ENCODE data around the gene GRAMD1A. TPM values are rescaled to one million over a fixed set of nuclear protein-coding genes. Genes with fewer than 3 reads are reported as not detected.
"Not testable (repeated sequence)": the region's sequence is repeated elsewhere in the genome, so short reads cannot be mapped to it uniquely, and the experiment has no call there.

GRAMD1A gene
- total RNA-seq, 1 donor from 2014 or later, result 88.0 TPM

DNA sequence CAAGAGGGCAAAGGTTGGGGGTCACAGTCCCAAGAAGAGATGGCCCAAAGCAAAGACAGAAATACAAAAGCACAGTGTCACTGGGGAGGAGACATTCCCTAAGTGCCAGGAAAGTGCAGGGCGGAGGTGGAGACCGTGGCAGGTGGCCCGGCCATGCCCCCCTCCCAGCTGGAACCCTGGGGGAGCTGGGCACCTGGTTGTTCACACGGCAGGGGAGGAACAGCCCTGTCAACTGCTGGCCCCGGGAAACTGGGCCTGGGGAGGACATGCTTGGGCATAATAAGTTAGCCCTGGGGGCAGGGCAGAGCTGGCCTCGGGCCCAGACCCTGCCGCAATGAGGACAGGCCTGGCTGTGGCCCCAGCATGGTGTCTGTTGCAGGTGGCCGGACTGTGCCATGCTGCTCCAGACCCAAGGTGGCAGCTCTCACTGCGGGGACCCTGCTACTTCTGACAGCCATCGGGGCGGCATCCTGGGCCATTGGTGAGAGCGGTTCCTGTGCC is 48.8 kb downstream of the GRAMD1A start:
- no peak for DNase-seq (ENCODE audit: low read depth)
- no peak overlapping the region for H3K4me3 ChIP-seq (ENCODE audit: low read depth, low read length)
- no peaks in the 10 kb centered on the region for H3K36me3 ChIP-seq (ENCODE audit: control insufficient read depth, insufficient read depth, low read length)
- TF ChIP-seq, protein P1, sequence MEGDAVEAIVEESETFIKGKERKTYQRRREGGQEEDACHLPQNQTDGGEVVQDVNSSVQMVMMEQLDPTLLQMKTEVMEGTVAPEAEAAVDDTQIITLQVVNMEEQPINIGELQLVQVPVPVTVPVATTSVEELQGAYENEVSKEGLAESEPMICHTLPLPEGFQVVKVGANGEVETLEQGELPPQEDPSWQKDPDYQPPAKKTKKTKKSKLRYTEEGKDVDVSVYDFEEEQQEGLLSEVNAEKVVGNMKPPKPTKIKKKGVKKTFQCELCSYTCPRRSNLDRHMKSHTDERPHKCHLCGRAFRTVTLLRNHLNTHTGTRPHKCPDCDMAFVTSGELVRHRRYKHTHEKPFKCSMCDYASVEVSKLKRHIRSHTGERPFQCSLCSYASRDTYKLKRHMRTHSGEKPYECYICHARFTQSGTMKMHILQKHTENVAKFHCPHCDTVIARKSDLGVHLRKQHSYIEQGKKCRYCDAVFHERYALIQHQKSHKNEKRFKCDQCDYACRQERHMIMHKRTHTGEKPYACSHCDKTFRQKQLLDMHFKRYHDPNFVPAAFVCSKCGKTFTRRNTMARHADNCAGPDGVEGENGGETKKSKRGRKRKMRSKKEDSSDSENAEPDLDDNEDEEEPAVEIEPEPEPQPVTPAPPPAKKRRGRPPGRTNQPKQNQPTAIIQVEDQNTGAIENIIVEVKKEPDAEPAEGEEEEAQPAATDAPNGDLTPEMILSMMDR (IDR thresholded peaks at IDR 0.05; ENCODE audit: insufficient read depth, low read length, poor library complexity, severe bottlenecking), result no peak
- peaks cover 7% of the 10 kb centered on the region for H3K27me3 ChIP-seq (ENCODE audit: control insufficient read depth, insufficient read depth, low read length)

DNA sequence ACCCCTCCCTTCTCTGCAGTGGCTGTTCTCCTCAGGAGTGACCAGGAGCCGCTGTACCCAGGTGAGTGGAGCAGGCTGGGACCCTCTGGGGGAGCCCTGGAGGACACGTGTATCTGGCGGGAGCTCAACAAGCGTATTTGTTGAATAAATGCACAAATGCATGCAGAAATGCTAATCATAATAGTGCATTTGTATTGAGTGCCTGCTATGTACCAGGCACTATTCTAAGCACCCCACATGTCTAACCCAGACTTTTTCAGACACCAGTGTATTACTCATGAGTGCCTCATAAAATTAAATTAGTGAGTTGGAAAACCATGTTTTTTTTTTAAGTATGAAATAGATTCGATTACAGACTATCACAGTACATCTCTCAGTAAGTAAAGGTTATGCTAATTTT is 49.3 kb downstream of the GRAMD1A start:
- Histone ChIP-seq H3K36me3 (ENCODE audit: control insufficient read depth, insufficient read depth, low read length) (no peaks in the 10 kb centered on the region), H3K4me3 (ENCODE audit: low read depth, low read length) (no peak overlapping the region), H3K27me3 (ENCODE audit: control insufficient read depth, insufficient read depth, low read length) (peaks cover 7% of the 10 kb centered on the region)
- TF ChIP-seq, protein P1 (IDR thresholded peaks at IDR 0.05; ENCODE audit: insufficient read depth, low read length, poor library complexity, severe bottlenecking), result no peak
- DNase-seq (ENCODE audit: low read depth), result no peak

DNA sequence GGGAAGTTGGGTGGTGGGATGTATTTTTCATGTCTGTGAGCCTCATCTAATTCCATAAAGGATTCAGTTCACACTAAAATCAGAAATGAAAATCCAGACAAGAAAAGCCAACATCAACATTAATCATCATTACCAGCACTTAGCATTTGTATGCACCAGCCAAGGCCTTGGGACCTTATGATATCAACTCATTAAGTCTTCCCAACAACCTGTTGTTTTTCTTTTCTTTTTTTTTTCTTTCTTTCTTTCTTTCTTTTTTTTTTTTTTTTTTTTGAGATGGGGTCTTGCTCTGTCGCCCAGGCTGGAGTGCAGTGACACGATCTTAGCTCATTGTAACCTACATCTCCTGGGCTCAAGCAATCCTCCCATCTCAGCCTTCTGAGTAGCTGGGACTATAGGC is 50.5 kb downstream of the GRAMD1A start:
- not testable (repeated sequence) for H3K27me3 ChIP-seq (ENCODE audit: control insufficient read depth, insufficient read depth, low read length); DNase-seq (ENCODE audit: low read depth); H3K4me3 ChIP-seq (ENCODE audit: low read depth, low read length); H3K36me3 ChIP-seq (ENCODE audit: control insufficient read depth, insufficient read depth, low read length)

DNA sequence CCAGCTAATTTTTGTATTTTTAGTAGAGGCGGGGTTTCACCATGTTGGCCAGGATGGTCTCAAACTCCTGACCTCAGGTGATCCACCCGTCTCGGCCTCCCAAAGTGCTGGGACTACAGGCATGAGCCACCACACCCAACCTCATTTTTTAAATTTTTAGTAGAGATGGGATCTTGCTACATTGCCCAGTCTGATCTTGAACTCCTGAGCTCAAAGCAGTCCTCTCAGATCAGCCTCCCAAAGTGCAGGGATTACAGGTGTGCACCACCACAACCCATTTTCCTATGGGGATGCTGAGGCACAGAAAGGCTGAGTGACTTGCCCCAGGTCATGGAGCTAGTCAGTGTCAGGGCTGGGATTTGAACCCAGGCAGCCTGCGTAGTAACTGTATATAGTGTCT is 51.1 kb downstream of the GRAMD1A start:
- H3K36me3 ChIP-seq (ENCODE audit: control insufficient read depth, insufficient read depth, low read length); H3K4me3 ChIP-seq (ENCODE audit: low read depth, low read length); DNase-seq (ENCODE audit: low read depth): not testable (repeated sequence)
- peaks cover 13% of the 10 kb centered on the region for H3K27me3 ChIP-seq (ENCODE audit: control insufficient read depth, insufficient read depth, low read length)

DNA sequence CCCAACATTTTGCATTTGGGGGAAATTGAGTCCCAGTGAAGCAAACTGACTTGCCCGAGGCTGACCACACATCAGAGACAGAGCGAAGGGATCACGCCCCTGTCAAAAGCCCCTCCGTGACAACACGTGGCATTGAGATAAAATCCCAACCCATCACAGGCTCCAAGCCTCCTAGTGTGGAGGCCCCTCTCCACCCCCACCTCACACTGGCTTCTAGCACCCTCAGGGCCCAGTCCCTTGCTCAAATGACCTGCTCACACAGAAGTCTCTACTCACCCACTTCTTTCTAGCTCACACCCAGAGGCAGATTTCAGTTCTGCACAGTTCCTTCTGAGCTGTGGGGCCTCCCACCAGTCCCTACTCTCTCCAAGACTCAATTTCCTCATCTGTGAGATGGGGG is 51.7 kb downstream of the GRAMD1A start:
- TF ChIP-seq, protein P1 (IDR thresholded peaks at IDR 0.05; ENCODE audit: insufficient read depth, low read length, poor library complexity, severe bottlenecking), result no peak
- no peak overlapping the region for H3K4me3 ChIP-seq (ENCODE audit: low read depth, low read length)
- peaks cover 17% of the 10 kb centered on the region for H3K27me3 ChIP-seq (ENCODE audit: control insufficient read depth, insufficient read depth, low read length)
- DNase-seq (ENCODE audit: low read depth), result no peak
- no peaks in the 10 kb centered on the region for H3K36me3 ChIP-seq (ENCODE audit: control insufficient read depth, insufficient read depth, low read length)

DNA sequence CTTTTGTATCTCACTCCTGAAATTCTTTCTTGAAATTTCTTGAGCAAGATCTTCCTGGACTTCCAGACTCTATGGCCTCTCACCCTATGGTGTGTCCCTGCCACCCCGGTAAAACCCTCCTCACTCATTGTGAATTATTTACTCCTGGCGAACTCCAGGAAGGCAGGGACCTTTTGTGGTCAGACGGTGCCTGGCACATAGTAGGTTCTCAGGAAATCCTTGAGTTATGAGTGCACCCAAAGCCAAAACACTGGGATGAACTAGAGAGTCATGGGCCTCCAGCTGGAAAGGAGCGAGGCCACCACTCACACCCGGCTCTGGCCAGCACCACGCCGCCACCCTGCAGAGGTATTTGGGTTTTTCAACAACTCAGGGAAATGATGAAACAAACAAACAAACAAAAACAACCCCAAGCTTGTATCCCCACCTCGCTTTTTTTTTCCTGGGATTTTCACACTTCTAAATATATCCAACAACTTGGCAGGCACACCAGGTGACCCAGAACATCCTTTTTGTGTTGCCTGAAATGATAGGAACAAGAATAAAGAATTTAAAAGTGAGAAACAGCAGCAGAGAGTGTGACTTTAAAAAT is 52.6 kb downstream of the GRAMD1A start:
- H3K36me3 ChIP-seq (ENCODE audit: control insufficient read depth, insufficient read depth, low read length), result no peaks in the 10 kb centered on the region
- TF ChIP-seq, protein P1 (IDR thresholded peaks at IDR 0.05; ENCODE audit: insufficient read depth, low read length, poor library complexity, severe bottlenecking), result no peak
- no peak for DNase-seq (ENCODE audit: low read depth)

DNA sequence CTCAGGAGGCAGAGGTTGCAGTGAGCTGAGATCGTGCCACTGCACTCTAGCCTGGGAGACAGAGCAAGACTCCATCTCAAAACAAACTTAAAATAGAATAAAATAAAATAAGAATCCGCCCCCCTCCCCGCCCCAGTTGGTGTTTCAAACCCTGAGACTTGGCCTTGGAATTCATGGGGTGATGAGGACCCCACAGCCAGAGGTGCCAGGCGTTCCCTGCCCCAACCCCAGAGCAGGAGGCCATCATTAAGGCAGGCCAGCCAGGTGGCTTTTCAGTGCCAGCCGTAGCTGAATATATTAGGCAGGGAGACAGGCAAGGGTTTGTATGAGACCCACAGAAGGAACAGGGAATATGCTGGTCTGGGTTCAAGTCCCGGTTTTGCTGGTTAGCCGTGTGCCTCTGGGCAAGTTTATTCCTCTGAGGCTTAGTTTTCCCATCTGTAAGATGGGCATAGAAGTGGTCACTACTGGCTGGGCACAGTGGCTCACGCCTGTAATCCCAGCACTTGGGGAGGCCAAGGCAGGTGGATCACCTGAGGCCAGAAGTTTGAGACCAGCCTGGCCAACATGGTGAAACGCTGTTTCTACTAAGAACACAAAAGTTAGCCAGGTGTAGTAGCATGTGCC is 53.7 kb downstream of the GRAMD1A start:
- DNase-seq (ENCODE audit: low read depth), result no peak
- TF ChIP-seq, protein P1 (IDR thresholded peaks at IDR 0.05; ENCODE audit: insufficient read depth, low read length, poor library complexity, severe bottlenecking), result no peak
- peaks cover 15% of the 10 kb centered on the region for H3K27me3 ChIP-seq (ENCODE audit: control insufficient read depth, insufficient read depth, low read length)

More for the DNA sequence above, 52.6 kb downstream of the GRAMD1A start:
- Histone ChIP-seq H3K4me3 (ENCODE audit: low read depth, low read length) (no peak overlapping the region), H3K27me3 (ENCODE audit: control insufficient read depth, insufficient read depth, low read length) (peaks cover 17% of the 10 kb centered on the region)

More for the DNA sequence above, 53.7 kb downstream of the GRAMD1A start:
- Histone ChIP-seq H3K36me3 (ENCODE audit: control insufficient read depth, insufficient read depth, low read length) (no peaks in the 10 kb centered on the region), H3K4me3 (ENCODE audit: low read depth, low read length) (no peak overlapping the region)

Data from kidney epithelial cell (primary cell).